Renal pelvis (tissue), 4 donors: Measurements from ENCODE around the gene LMOD3. TPM values are rescaled to one million over a fixed set of nuclear protein-coding genes. Genes with fewer than 3 reads are reported as not detected.

ENCODE experiments used
- DNase-seq: peaks from one replicate; pipeline ENCODE4 v3.0.0-alpha.2; 2013
- polyA plus RNA-seq, 3 donors: library from polyadenylated mRNA; unstranded; fragments of 120-200 nt; gene quantifications; one replicate each; pipeline ENCODE4 v1.2.1, GENCODE V29; 2013; ENCODE audit not compliant: insufficient read length in 3 of 3

LMOD3 gene
- polyA plus RNA-seq, 3 donors = 0.05 to 0.10 (median 0.07) TPM

DNA sequence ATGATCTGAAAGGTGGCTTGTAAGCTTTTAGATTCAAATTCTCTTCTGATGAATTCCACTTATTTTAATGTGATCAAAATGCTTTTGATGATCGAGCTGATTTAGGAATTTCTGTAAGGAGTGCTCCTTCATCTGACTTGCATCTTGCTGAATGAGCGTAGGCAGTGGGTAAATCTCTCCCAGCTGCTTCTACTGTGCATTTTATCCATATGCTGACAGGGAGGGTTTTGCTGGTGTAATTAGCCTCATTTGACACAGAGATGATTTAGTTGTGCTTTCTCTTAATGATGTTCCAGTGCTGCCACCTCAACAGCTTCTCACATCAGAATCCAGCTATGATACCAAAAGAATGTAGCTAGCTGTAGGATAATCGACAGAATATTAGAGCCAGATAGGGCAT lies 3.8 kb upstream of the LMOD3 start:
- no peak for DNase-seq

DNA sequence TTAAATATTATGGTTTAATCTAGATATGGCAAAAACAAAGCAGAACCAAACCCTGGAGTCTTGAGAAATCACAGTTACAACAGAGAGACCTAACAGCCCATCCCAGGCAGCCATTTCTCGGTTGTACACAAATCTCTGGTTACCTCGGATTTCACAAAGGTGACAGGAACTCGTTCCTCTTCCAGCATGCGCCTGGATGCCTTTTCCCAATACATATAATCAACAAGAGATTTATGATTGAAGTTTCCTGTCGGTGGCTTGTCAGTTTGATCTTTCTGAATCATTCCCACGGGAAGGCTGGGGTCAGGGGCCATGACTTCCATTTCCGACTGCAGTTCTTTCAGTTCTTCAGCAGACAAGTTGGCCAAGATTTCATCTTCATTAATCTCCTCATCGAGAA lies 445 bp downstream of the LMOD3 start:
- DNase-seq = no peak

DNA sequence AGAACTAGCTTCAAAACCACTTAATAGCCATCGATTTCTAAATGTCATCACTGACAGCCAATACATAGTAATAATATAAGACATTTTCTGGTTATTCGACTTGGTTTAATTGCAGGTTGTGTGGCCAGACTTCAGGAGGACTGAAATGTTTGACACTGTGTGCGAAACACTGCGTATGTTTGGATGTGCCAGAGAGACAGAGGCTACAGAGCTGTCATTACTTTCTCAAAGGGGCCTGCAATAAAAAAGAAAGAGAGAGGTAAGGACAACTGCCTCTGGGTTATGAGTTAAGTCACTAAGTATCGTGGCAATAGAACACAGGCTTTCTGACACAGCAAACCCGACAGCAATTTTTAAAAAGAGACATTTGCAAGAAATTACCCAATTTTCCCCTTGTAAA lies 882 bp downstream of the LMOD3 start:
- DNase-seq = no peak

DNA sequence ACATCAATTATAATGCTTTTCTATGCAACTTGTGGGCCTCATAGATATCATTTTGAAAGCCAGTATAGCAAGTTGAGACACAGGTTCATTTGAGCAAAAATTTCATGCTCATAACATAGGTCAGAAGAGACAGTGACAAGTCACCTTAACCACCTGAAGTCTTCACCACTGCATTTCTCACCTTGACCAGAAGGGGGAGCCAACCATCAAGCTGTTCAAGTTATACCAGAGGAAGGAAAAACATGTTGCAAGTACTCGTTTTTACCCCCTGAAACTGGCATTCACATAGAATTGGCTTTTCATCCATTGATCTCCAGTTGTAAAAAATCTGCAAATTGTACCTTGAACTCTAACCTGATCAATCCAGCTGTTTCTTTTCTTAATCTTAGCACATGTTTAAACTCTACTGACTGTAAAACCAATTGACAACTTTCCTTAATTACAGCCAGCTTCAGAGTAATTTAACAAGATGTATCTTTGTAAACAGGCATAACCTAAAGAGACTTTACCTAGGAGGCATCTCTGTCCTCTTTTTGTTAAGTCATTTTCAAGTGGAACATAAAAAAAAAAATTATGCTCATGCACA lies 1.4 kb downstream of the LMOD3 start:
- peak; percentile 72 for DNase-seq

DNA sequence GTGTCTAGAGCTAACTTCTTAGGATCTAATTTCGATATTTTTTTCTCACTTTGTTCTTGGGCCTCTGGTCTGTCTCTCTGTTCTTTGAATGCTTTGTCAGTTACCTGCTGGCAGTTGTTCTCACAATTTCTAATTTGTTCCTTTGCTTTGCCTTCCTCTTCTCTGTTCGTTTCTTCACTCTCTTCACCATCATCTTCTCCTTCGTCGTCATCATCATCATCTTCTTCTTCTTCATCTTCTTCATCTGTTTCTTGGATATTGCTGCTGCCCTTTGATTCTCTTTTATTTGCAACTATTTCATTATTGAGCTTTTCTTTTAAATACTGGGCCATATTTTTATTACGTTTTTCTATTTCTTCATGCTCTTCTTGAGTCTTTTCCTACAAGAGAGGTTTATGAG lies 2.7 kb downstream of the LMOD3 start:
- no peak for DNase-seq

DNA sequence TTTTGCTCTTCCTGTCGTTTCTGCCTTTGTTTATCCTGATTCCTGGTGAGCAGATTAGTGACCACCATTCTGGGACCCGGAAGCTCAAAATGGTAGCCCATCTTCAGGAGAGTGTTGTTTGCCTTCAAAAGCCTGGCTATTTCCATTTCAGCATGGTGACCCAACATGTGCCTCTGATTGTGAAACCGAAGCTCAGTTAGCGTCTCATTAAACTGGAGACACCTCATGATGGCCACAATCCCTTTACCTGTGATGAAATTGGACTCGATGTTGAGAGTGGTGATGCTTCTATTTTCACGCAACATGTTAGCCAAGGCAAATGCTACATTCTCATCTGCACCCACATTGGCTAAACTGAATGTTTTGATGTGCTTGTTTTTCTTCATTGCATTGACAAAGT lies 3.3 kb downstream of the LMOD3 start:
- DNase-seq = no peak

DNA sequence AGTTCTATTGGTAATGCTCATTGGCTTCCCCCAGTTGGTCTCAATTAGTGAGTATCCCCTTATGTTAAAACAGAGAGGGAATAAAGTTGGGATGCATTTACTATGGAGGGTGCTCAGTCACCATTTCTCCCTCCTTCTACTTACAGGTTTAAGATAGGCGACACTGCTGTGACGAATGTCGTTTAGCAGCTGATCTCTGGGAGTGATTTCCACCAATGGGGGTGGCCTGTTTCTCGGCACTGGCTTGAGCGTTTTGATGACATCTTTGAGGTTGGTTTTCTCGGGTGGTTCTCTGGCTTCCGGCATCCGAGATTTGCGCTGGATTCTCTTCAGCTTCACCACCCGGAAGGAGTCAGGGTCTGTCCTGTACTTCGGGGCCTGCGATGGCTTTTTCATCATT lies 3.8 kb downstream of the LMOD3 start:
- DNase-seq = no peak

DNA sequence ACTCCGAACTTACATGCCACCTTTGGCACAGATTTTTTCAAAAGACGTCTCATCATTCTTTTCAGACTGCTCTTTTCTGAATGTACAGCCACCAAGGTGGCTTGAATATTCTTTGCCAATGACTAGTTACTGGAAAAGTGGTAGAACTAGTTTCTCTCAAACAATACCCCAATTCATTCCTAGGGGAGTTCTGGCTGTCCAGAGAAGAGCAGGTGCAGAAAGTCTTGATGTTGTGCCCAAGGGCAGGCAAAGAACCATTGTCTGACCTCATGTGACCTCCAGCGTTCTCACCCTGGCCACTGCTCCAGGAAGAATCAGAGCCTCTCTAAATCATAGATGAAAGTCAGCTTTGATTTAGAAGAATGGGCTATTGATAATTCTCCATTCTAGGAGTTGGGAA lies 5.5 kb downstream of the LMOD3 start:
- no peak for DNase-seq

DNA sequence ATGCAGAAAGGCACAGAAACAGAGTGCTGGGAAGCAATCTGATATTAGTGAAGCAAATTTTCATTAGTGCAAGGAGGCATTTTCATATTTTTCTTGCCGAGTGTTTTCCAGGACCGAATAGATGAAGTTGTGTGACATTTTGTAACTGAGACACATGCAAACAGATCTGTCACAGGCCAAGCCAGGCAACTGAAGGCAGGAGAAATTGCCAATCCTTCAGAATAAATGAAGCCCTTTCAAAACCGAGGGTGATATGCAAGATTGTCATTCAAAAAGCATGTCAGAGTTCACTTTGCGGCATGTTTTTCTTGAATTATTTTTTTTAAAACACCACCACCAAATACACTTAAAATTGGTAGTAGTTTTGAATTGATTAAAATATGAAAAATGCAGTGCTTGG lies 6.2 kb downstream of the LMOD3 start:
- no peak for DNase-seq

DNA sequence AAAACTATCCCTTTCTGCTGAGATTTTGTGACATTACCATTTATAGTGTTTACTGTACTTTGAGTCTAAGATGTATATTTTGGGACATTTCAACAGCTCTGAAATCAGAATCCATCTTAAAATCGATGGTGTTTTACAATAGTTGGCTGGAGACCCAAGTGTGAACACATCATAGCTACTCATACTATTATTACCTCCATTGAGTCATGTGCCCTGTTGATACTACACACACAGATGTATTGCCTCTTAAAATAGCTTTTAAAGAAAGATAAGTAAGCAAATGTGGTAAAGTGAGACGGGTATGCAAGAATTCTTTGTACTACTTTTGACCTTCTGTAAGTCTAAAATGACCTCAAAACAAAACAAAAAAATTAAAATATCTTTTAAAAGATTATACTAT lies 6.7 kb downstream of the LMOD3 start:
- DNase-seq = no peak

DNA sequence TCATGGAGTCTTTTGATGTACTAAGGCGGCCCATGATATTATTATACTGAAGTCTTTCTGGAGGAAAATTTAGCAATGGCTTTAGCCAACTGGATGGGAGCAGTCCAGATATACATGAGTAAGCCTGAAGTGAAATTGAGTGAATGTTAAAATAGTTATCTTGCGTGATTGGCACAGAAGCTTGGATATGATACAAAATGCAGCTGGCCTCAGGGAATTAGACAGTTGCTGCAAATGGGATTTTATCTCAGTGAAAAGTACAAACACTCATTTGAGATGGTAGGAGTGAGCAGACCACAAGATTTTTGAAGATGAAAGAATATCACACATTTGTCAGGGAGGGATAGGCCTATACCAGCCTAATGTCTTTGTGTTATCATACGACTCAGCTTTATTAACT lies 8.9 kb downstream of the LMOD3 start:
- no peak for DNase-seq

DNA sequence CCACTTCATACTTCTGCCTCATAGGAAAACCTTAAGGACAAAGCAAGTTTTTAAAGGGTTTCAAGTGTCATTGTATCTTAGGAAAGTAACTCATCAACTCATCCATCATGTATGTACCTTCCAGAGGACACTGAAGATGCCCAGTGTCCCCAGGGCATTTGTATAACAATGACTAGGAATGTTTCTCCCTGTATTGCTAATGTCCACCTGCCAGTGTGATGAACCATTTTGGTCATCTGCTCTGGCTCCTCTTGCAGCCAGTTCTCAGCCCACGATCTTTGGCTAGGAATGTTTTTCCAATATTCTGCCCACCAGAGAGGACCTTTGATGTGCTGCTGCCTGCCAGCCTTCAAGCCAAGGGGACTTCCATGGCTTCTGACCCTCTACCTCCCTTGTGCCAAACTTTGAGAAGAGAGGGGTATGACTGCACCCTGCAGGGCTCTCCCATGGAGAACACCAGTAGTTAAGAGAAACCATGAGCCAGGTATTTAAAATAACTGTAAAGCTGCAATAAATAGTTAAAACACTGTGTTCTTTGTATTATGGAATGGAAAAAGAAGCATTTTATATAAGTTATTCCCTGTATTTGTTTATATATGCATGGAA lies 11.4 kb downstream of the LMOD3 start:
- no peak for DNase-seq

DNA sequence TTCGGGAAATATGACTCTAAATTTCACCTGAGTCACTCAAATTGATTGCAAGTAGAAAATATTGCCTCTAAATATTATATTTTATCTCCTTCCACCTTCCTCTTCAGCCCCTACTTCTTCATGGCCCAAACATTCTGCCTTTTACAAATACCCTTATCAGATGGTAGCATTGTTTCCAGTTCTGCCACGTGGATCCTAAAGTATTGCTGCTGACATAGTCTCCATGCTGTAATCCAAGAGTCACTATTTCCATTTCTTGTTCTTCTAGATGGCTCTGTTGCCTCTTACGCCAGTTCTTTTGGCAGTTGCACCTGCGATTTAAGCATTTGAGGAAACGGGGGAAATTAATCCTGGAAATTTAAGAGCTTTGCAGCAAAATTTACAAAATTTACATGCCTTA lies 13.6 kb downstream of the LMOD3 start:
- no peak for DNase-seq

DNA sequence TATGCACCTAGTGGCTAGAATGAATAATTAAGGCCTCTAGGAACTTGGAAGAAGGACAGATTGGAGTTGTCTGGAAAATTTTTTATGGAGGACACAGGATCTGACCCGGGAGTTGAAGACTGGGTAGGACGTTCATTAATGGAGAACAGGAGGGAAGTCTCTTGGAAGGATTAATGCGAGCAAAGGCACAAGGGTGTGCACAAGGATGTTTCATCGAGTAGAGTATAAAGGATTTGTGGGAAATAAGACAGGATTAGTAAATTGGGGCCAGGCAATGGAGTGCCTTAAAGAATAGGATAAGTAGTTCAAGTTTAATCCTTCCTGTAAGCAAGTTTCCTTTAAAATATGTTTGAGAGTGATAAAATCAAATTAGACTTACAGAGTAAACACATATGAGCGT lies 14.6 kb downstream of the LMOD3 start:
- DNase-seq = no peak

DNA sequence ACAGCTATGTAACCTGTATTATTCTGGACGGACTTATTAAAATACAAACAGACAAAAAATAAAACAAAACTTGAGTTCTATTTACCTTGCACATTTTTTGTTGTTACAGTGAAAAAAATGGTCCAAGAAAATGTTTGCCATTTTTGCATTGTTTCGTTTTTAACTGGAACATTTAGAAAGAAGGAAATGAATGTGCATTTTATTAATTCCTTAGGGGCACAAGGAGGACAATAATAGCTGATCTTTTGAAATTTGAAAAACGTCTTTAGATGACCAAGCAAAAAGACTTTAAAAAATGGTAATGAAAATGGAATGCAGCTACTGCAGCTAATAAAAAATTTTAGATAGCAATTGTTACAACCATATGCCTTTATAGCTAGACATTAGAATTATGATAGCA lies 17.1 kb downstream of the LMOD3 start:
- DNase-seq = no peak

DNA sequence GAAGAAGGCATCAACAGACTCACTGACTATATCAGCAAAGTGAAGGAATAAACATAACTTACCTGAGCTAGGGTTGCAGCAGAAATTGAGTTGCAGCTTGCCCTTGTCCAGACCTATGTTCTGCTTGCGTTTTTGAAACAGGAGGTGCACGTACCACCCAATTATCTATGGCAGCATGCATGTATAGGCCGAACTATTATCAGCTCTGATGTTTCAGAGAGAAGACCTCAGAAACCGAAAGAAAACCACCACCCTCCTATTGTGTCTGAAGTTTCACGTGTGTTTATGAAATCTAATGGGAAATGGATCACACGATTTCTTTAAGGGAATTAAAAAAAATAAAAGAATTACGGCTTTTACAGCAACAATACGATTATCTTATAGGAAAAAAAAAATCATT lies 17.8 kb downstream of the LMOD3 start:
- no peak for DNase-seq

DNA sequence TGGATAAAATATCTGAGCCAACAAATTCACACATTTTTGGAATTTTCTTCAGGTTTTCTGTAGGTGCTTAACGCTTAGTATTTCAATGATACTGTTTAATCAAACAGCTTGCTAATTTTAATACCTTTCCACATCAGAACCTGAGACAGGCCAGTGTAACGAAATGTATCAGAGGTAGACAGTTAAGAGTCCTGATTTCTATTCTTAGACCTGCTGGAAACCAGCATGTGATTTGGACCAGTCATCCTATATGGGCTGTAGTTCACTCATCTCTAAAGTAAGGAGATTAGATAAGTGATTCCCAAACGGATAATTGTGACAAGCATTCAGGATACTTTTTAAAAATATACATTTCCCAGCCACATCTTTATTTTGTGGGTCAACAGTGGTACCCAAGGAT lies 19.3 kb downstream of the LMOD3 start:
- no peak for DNase-seq

DNA sequence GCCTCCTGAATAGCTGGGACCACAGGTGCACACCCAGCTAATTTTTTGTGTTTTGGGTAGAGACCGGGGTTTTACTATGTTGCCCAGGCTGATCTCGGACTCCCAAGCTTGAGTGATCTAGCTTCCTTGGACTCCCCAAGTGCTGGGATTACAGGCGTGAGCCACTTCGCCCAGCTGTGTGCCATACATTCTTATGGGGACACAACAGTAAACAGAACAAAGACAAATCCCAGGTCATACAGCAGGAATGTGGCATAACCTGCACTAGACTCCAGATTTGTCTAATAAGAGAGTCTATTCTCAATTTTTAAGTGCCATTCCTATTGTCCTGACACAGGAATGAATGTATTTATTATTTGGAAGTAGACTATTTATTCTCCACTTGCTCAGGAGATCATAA lies 20.0 kb downstream of the LMOD3 start:
- no peak for DNase-seq

DNA sequence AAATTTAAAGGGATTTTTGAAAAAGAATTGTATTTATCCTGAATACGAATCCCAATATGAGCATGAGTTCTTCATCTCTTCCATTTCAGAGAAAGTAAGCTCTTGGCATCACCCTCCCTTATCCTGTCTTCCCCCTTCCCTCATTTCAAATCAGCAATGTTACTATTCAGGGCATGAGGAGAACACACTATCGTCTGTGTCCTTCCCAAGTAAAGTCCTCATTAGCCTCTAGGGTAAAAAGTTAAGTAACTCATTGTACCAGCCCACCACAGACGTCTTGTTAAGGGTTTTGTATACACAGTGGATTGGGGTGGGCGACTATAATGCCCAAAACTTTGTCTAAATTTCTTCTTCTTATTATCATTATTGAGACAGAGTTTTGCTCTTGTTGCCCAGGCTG lies 22.8 kb downstream of the LMOD3 start:
- no peak for DNase-seq

DNA sequence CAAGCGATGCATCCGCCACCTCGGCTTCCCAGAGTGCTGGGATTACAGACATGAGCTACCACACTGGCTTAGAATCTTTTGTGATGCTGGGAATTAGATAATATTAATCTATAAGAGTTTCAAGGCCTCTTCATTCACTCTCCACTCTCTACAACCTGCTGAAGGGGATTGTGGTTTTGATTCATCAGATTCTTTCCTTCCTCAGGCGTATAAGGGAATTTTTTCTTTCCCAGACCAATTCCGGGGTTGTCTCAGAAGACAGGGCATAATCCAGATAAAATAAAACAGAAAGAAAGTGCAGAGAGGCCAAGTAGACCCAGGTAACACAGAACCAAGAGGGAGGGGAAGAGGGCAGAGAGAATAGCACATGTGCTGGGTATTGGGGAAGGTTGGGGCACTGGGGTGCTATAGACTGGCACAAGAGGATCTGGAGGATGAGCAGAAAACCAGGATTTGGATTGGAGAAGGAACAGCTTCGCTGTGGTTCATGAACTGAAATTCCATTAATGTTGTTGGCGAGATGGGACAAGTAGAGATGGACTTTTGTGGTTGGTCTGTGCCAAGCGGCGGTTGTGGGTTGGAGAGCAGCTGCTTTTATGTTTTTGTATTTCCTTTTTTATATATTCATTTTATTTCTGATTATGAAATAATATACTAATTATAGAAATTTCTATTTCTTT lies 24.8 kb downstream of the LMOD3 start:
- DNase-seq = no peak

DNA sequence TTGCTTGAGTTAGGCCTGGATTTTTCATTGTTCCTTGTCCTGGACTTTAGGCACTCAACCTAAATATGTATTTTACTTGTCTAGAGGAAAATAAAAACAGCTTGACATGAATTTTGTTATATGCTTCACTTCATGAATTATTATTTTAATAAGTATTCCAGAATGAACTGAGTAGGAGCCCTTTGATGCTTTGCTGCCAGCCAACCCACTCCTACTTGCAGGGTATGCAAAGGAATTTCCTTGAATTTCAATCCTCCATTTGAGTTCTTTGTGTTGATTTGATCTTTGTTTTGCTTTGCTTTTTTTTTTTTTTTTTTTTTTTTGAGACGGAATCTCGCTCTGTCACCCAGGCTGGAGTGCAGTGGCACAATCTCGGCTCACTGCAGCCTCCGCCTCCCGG lies 26.1 kb downstream of the LMOD3 start:
- no peak for DNase-seq

DNA sequence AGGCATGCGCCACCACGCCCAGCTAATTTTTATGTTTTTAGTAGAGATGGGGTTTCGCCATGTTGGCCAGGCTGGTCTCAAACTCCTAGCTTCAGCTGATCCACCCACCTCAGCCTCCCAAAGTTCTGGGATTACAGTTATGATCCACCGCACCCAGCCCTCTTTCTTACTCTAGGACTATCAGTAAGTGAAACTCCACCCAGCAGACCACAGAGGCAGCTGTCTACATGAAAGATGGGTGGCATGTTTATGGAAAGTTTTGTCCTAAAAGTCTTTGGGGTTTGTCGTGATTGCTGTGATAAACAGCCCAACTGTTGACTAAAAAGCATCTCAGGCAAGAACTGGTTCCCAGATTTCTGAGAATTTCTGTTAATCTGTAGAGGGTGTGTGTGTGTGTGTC lies 26.8 kb downstream of the LMOD3 start:
- DNase-seq = no peak

DNA sequence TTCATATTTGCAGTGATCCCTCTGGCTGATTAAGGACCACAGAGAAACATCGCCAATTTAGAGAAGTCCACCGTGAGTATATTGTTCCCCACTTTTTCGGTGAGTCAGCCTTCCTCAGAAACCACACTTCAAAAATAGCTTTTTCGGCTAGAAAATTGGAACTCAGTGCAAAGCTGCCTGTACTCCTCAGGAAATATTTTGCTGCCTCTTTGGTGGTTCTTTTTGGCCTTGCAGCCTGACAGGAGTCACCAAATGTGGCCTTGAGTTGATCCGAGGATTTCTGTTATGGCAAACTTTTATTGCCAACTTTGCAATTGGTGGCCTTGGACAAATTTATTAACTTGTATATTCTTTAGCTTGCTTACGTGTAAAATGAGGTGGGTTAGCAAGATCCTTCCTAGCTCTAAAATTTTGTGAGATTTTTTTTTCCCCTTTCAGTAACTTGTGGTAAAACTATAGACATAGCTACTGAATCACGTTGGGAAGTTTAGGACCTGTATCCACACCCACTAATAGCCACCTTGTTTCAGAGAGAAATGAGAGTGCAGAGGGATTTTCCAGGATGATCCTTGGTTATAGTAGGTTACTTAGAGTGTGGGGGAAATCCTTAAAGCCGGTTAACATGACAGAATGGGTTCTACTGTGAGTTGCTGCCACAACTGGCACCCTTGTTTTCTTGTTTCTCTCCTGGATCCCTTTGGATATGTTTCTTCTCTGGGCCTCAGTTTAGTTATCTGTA lies 27.8 kb downstream of the LMOD3 start:
- DNase-seq = no peak
